DOHH2 (cell line): Measurements from ENCODE around the gene ZNF792.
A peak's percentile ranks its signal among the peaks of the same experiment; 100 is the strongest.
"Not testable (repeated sequence)": the region's sequence is repeated elsewhere in the genome, so short reads cannot be mapped to it uniquely, and the experiment has no call there.

Experiments used
- H3F3A ChIP-seq: fragments of 200-600 bp; sonication (generic), shearing (Covaris generic); 2 replicates; pipeline ENCODE4 v1.6.0; 2016; ENCODE audit warnings: antibody characterized with exemption, mild to moderate bottlenecking; ENCODE audit not compliant: control insufficient read depth, insufficient read depth
- H3K27ac ChIP-seq: fragments of 200-600 bp; sonication (generic); 2 replicates; pipeline ENCODE4 v1.5.1; 2014; ENCODE audit warnings: low read depth, mild to moderate bottlenecking, low read length, moderate library complexity
- H3K27me3 ChIP-seq: fragments of 200-600 bp; sonication (generic); 2 replicates; pipeline ENCODE4 v1.6.1; 2014; ENCODE audit warnings: mild to moderate bottlenecking, low read length, mixed read lengths; ENCODE audit not compliant: control insufficient read depth
- H3K36me3 ChIP-seq: fragments of 200-600 bp; sonication (generic); 2 replicates; pipeline ENCODE4 v1.6.1; 2014; ENCODE audit warnings: mild to moderate bottlenecking, low read length, moderate library complexity, mixed read lengths; ENCODE audit not compliant: control insufficient read depth
- H3K4me1 ChIP-seq: fragments of 200-600 bp; sonication (generic); 2 replicates; pipeline ENCODE4 v1.6.1; 2014; ENCODE audit warnings: mild to moderate bottlenecking, low read length, mixed read lengths; ENCODE audit not compliant: control insufficient read depth
- H3K4me2 ChIP-seq: fragments of 200-600 bp; sonication (generic); 2 replicates; pipeline ENCODE4 v1.6.0; 2014; ENCODE audit warnings: mild to moderate bottlenecking, low read length, moderate library complexity
- H3K4me3 ChIP-seq: fragments of 200-600 bp; sonication (generic); 2 replicates; pipeline ENCODE4 v1.5.1; 2014; ENCODE audit warnings: mild to moderate bottlenecking, low read length, mixed read lengths
- H3K79me2 ChIP-seq: fragments of 200-600 bp; sonication (generic); 2 replicates; pipeline ENCODE4 v1.6.1; 2014; ENCODE audit warnings: mild to moderate bottlenecking, low read length, mixed read lengths; ENCODE audit not compliant: control insufficient read depth
- H3K9me2 ChIP-seq: fragments of 200-600 bp; sonication (generic); replicated peaks from 2 replicates; pipeline ENCODE4 v1.6.1; 2014; ENCODE audit warnings: mild to moderate bottlenecking, low read length, mixed read lengths; ENCODE audit not compliant: control insufficient read depth
- H3K9me3 ChIP-seq: fragments of 200-600 bp; sonication (generic); 2 replicates; pipeline ENCODE4 v1.6.1; 2014; ENCODE audit warnings: antibody characterized with exemption, low read length, mixed read lengths; ENCODE audit not compliant: control insufficient read depth, insufficient read depth
- H4K20me1 ChIP-seq: fragments of 200-600 bp; sonication (generic); 2 replicates; pipeline ENCODE4 v1.6.0; 2014; ENCODE audit warnings: low read depth, mild to moderate bottlenecking, antibody characterized with exemption, low read length, moderate library complexity; ENCODE audit not compliant: control insufficient read depth, insufficient read depth
- EZH2phosphoT487 ChIP-seq: fragments of 200-600 bp; sonication (generic); IDR thresholded peaks from 2 replicates; pipeline ENCODE4 v1.6.1; 2017; ENCODE audit warnings: borderline replicate concordance, mild to moderate bottlenecking, antibody characterized with exemption, low read length, moderate library complexity, mixed read lengths
- TF ChIP-seq, protein P1 (sequence below): fragments of 200-600 bp; sonication (generic); IDR thresholded peaks from one replicate; pipeline ENCODE4 v1.5.1; 2014; ENCODE audit warnings: antibody characterized with exemption, mild to moderate bottlenecking, low read depth, low read length; ENCODE audit not compliant: poor library complexity, severe bottlenecking

ZNF792 gene

DNA sequence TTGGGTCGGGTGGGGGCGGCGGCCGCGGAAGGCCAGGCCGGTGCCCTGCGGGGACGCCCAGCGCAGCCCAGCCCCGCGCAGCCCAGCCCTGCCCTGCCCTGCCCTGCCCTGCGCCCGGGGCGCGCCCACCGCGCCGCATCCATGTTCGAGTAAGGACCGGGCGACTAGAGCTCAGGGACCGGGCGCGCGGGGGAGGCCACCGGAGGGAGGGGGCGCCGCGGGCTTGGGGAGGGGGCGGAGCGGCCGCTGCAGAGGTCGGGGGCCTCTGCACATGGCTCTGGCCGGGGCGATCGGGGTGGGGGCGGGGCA lies 36.3 kb upstream of the ZNF792 start:
- Histone ChIP-seq H3K4me3 (peak overlapping the region; percentile 96), H3K79me2 (peaks cover 58% of the 10 kb centered on the region), H3K4me1 (peaks cover 62% of the 10 kb centered on the region), H3F3A (peaks cover 19% of the 10 kb centered on the region), H3K36me3 (peaks cover 44% of the 10 kb centered on the region), H3K27ac (peak overlapping the region; percentile 78), H3K9me2 (no peaks in the 10 kb centered on the region), H3K27me3 (no peaks in the 10 kb centered on the region), H3K4me2 (peak overlapping the region; percentile 92), H3K9me3 (no peaks in the 10 kb centered on the region), H4K20me1 (peaks cover 26% of the 10 kb centered on the region)
- TF ChIP-seq, protein P1, sequence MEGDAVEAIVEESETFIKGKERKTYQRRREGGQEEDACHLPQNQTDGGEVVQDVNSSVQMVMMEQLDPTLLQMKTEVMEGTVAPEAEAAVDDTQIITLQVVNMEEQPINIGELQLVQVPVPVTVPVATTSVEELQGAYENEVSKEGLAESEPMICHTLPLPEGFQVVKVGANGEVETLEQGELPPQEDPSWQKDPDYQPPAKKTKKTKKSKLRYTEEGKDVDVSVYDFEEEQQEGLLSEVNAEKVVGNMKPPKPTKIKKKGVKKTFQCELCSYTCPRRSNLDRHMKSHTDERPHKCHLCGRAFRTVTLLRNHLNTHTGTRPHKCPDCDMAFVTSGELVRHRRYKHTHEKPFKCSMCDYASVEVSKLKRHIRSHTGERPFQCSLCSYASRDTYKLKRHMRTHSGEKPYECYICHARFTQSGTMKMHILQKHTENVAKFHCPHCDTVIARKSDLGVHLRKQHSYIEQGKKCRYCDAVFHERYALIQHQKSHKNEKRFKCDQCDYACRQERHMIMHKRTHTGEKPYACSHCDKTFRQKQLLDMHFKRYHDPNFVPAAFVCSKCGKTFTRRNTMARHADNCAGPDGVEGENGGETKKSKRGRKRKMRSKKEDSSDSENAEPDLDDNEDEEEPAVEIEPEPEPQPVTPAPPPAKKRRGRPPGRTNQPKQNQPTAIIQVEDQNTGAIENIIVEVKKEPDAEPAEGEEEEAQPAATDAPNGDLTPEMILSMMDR = no peak
- TF ChIP-seq EZH2phosphoT487 = no peak

DNA sequence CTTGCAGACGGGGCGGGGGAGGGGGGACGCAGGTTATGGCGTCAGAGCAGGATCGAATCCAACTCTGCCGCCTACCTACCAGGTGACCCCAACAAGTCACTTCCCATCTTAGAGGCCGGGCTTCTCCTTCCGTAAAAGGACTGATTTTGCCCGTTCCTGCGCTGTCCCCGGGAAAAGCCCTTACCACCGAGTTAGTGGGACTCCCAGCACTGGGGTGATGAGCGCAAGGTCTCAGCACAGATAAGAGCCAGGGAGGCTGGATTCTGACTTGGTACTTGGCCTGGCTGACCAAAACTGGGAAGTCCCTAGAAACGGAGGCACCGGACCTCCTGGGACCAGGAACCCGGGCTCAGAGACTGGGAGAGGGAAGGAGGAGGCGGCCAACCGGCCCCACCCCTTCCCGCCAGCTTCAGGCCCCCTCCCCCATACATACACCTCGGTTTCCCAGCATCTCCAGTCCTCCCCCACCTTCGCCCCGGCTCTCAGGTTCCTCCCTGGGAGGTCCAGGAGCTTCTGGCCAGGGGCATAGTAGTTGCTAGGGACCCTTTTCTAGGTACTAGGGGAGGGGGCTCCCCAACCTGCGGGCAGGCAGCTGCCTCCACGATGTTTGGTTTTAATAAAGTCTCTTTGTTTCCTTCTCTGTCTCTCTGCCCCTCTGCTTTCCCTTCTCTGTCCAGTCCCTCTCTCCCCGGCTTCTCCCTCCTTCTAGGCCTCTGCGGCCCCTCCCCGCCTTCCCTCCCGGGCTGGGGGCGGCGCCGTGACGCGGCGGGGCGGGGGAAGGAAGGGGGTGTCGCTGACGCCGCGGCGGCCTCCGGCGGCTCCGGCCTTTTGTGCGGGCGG lies 35.7 kb upstream of the ZNF792 start, which contains the start of gene GRAMD1A:
Gene GRAMD1A (plus strand): TSS at position 826 of the 840 bp plus-strand sequence. CDS start 156 bp downstream, outside the sequence.
- TF ChIP-seq, protein P1 = no peak
- TF ChIP-seq EZH2phosphoT487 = no peak
- Histone ChIP-seq H4K20me1 (peaks cover 24% of the 10 kb centered on the region), H3K27me3 (no peaks in the 10 kb centered on the region), H3K27ac (peak within 1 kb of the TSS; percentile 78), H3K36me3 (peaks cover 40% of the 10 kb centered on the region), H3K79me2 (peaks cover 52% of the 10 kb centered on the region), H3K4me3 (peak within 1 kb of the TSS; percentile 96), H3K9me2 (no peaks in the 10 kb centered on the region), H3K9me3 (no peaks in the 10 kb centered on the region), H3K4me2 (peak within 1 kb of the TSS; percentile 92), H3K4me1 (peaks cover 62% of the 10 kb centered on the region), H3F3A (peaks cover 19% of the 10 kb centered on the region)

DNA sequence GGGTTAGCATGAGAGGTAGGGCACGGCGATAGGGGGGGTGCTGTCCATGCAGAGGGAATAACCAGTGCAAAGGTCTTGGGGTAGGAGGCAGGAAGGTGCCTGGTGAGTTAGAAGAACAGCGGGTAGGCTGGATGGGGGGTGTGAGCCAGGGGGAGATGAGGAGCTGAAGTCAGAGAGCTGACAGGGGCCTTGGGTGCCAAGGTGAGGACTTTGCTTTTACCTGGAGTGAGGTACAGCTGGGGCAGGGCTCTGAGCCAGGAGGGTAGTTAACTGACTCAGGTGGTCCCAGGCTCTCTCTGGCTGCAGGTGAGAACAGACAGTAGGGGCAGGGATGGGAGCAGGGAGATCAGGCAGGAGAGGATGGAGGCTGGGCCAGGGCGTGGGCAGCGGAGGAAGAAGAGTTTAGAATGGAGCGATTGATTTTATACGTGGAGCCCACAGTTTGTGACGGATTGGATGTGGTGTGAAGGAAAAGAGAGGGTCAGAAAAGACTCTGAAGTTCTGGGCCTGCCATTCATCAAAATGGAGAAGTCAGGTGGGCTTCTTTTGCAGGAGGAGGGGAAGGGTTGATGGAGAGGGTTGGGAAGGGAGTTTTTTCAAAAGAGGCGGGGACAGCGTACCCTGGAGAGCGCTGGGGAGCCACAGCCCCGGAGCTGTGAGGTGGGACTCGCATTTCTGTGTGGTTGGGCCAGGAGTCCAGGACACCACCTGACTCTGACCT lies 34.9 kb upstream of the ZNF792 start:
- Histone ChIP-seq H3K4me2 (peak overlapping the region; percentile 92), H3K27me3 (no peaks in the 10 kb centered on the region), H3K4me1 (peaks cover 61% of the 10 kb centered on the region), H3F3A (peaks cover 19% of the 10 kb centered on the region), H3K27ac (no peak overlapping the region), H3K79me2 (peaks cover 44% of the 10 kb centered on the region), H4K20me1 (peaks cover 17% of the 10 kb centered on the region), H3K36me3 (peaks cover 32% of the 10 kb centered on the region), H3K9me2 (no peaks in the 10 kb centered on the region), H3K9me3 (no peaks in the 10 kb centered on the region), H3K4me3 (peak overlapping the region; percentile 96)
- TF ChIP-seq EZH2phosphoT487 = no peak
- TF ChIP-seq, protein P1 = no peak

DNA sequence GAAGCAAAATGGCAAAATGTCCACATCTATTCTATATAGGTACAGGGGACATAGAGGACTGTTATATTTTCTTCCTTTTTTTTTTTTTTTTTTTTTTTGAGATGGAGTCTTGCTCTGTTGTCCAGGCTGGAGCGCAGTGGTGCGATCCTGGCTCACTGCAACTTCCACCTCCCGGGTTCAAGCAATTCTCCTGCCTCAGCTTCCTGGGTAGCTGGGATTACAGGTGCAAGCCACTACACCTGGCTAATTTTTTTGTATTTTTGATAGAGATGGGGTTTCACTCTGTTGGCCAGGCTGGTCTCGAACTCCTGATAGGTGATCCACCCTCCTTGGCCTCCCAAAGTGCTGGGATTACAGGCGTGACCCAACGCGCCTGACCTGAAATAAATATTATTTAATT lies 34.2 kb upstream of the ZNF792 start:
- H3K27ac ChIP-seq, H3K9me2 ChIP-seq, H3K4me3 ChIP-seq, H3K27me3 ChIP-seq, H3K9me3 ChIP-seq: not testable (repeated sequence)
- Histone ChIP-seq H3K4me2 (peak overlapping the region; percentile 55), H4K20me1 (peaks cover 10% of the 10 kb centered on the region; the same call in 1 of the 2 replicates), H3K79me2 (peaks cover 37% of the 10 kb centered on the region), H3F3A (peaks cover 19% of the 10 kb centered on the region), H3K4me1 (peaks cover 54% of the 10 kb centered on the region), H3K36me3 (peaks cover 26% of the 10 kb centered on the region)
